Muscle of leg (tissue), 11 donors: ENCODE results near the gene SPATC1L. TPM values are rescaled to one million over a fixed set of nuclear protein-coding genes. Genes with fewer than 3 reads are reported as not detected.

ENCODE experiments used
- DNase-seq: peaks from one replicate; pipeline ENCODE4 v3.0.0; 2013
- H3K27ac ChIP-seq: one replicate; pipeline ENCODE4 v1.5.1; 2013; ENCODE audit warnings: mild to moderate bottlenecking, low read length, control low read depth
- H3K27me3 ChIP-seq: one replicate; pipeline ENCODE4 v1.6.1; 2013; ENCODE audit warnings: low read length; ENCODE audit not compliant: control insufficient read depth, insufficient read depth
- H3K36me3 ChIP-seq: one replicate; pipeline ENCODE4 v1.6.1; 2013; ENCODE audit warnings: low read length; ENCODE audit not compliant: control insufficient read depth, insufficient read depth
- H3K4me1 ChIP-seq: one replicate; pipeline ENCODE4 v1.6.1; 2013; ENCODE audit warnings: low read length; ENCODE audit not compliant: control insufficient read depth, insufficient read depth
- H3K4me3 ChIP-seq: one replicate; pipeline ENCODE4 v1.5.1; 2013; ENCODE audit warnings: low read length, control low read depth
- H3K9me3 ChIP-seq: replicated peaks from 2 replicates; pipeline ENCODE4 v1.6.1; 2013; ENCODE audit warnings: low read depth, low read length; ENCODE audit not compliant: control insufficient read depth
- WGBS: methylation state at CpG from one replicate; pipeline ENCODE4 v1.1.5; 2013; ENCODE audit warnings: missing lambda C conversion rate; ENCODE audit not compliant: insufficient coverage; 5-methylcytosine and 5-hydroxymethylcytosine counted together
- polyA plus RNA-seq, 8 donors: library from polyadenylated mRNA; unstranded; fragments of 120-200 nt; gene quantifications; one replicate each; pipeline versions ENCODE4 v1.2.1 to v1.2.3, GENCODE V29; 2013; ENCODE audit warnings: inconsistent platforms in 1 of 8, low replicate concordance in 1 of 8; ENCODE audit not compliant: insufficient read length in 8 of 8, insufficient read depth in 1 of 8
- total RNA-seq: library from RNA; stranded (reverse); fragments of 120-200 nt; gene quantifications from one replicate; pipeline ENCODE4 v1.2.4, GENCODE V29; 2013

The SPATC1L gene
- total and polyA plus RNA-seq, 9 donors = 5.7 to 17.2 (median 10.8) TPM

- H3K4me3 ChIP-seq = no peak overlapping the region
- peaks cover 10% of the 10 kb centered on the region for H3K4me1 ChIP-seq
- H3K9me3 ChIP-seq = no peaks in the 10 kb centered on the region
- WGBS = 100% methylated on average over 1 of the region's 7 CpGs
- no peak overlapping the region for H3K27ac ChIP-seq
- H3K27me3 ChIP-seq = no peaks in the 10 kb centered on the region
- no peak for DNase-seq
- peaks cover 36% of the 10 kb centered on the region for H3K36me3 ChIP-seq
Observed at GRCh38 chr21:46223217-46223616, 39.0 kb upstream of the SPATC1L start.

DNA sequence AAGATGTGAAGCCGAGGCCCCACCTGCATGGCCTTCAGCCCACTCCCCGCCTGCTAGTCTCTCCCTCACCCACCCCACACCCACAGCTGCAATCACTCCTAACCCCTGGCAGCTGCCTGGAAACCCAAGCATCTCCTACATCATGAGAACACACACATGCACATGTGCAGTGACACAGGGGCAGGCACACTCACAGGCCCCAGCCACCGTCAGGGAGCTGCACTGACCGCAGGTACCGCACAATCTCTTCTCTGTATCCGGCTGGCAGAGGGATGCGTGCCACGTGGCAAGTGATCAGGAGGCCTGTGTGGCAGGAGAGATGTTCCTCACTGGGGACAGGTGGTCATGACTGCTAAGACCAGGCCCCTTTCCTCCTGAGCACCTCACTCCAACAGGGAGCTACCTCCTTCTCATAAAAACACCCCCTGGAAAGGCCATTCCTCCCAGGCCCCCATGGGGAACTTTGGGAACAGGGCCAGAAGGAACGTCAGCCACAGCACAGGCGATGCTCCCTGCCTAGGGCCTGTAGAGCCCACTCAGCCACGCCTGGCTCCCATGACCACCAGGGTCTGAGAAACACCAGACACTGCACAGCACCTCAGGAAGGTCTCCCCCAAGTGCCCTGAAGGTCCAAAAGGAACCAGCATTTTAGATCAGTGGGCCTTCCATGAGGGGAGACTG lies 38.3 kb upstream of the SPATC1L start:
- WGBS = 29% methylated on average over 4 of the region's 11 CpGs
- DNase-seq = no peak
- Histone ChIP-seq H3K27ac (no peak overlapping the region), H3K4me1 (peaks cover 7% of the 10 kb centered on the region), H3K27me3 (no peaks in the 10 kb centered on the region), H3K36me3 (peaks cover 39% of the 10 kb centered on the region), H3K4me3 (no peak overlapping the region), H3K9me3 (no peaks in the 10 kb centered on the region)

- H3K9me3 ChIP-seq = no peaks in the 10 kb centered on the region
- no peak overlapping the region for H3K4me3 ChIP-seq
- WGBS = 89% methylated on average over 16 of the region's 16 CpGs
- no peaks in the 10 kb centered on the region for H3K27me3 ChIP-seq
- H3K27ac ChIP-seq = no peak overlapping the region
- peaks cover 44% of the 10 kb centered on the region for H3K36me3 ChIP-seq
- no peak for DNase-seq
- no peaks in the 10 kb centered on the region for H3K4me1 ChIP-seq
Observed at GRCh38 chr21:46221664-46222435, 37.6 kb upstream of the SPATC1L start.

- WGBS = 91% methylated on average over 8 of the region's 8 CpGs
- Histone ChIP-seq H3K4me1 (no peaks in the 10 kb centered on the region), H3K36me3 (peaks cover 52% of the 10 kb centered on the region), H3K27me3 (no peaks in the 10 kb centered on the region), H3K9me3 (no peaks in the 10 kb centered on the region), H3K4me3 (no peak overlapping the region), H3K27ac (no peak overlapping the region)
- DNase-seq = no peak
Observed at GRCh38 chr21:46220847-46221246, 36.6 kb upstream of the SPATC1L start.

DNA sequence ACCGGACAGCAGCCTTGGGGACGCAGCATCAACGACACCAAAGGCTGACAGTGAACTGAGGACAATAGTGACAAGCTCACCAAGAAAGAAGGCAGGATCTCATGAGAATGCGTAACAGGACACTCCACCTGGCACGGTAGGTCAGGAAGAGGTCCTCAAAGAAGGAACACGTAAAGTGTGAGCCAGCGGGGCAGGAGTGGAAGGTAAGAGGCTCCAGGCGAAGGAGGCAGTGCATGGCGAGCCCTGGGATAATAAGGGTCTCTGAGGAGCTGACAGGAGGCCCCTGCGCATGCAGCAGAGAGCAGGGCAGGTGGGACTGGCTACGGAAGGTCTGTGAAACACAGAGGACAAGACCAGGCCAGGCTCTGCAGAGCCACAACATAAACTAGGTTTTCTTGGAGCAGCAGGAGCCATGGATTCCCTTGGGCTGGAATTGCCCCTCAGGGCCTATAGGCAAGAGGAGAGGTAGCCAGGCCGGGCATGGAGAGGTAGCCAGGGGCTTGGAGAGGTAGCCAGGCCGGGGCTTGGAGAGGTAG lies 36.1 kb upstream of the SPATC1L start:
- Histone ChIP-seq H3K9me3 (no peaks in the 10 kb centered on the region), H3K36me3 (peaks cover 57% of the 10 kb centered on the region), H3K27me3 (no peaks in the 10 kb centered on the region), H3K4me1 (no peaks in the 10 kb centered on the region), H3K4me3 (no peak overlapping the region), H3K27ac (no peak overlapping the region)
- WGBS = 84% methylated on average over 13 of the region's 13 CpGs
- DNase-seq = no peak

GRCh38 chr21:46219591-46220239 lies 35.5 kb upstream of the SPATC1L start:
- 80% methylated on average over 12 of the region's 13 CpGs for WGBS
- Histone ChIP-seq H3K4me3 (no peak overlapping the region), H3K27ac (no peak overlapping the region), H3K27me3 (no peaks in the 10 kb centered on the region), H3K36me3 (peaks cover 61% of the 10 kb centered on the region), H3K9me3 (no peaks in the 10 kb centered on the region), H3K4me1 (no peaks in the 10 kb centered on the region)
- DNase-seq = no peak

DNA sequence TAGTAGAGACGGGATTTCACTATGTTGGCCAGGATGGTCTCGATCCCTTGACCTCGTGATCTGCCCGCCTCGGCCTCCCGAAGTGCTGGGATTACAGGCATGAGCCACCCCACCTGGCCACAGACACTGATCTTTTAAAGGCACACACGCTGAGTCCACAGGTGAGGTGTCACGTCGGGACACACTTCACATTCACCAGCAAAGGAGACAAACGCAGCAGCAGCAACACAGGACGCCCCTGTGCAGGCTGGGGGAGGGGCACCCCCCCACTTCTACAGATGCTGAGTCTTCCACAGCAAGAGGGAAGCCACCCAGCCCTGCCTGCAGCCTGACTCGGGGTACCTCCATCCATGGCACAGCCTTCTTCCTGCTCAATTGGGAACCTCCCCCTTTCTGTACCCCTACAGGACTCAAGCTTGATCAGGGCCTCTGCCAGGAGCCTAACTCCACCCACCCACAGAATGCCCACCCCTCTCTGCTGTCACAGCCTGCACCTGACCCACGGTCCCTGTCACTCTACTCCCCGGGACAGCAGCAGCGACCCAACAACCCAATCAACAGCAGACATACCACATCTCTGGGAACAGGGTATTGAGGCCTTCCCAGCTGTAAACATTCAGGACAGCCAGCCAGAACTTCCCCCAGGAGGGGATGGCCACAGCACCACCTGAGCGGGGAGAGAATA lies 34.8 kb upstream of the SPATC1L start:
- no peak overlapping the region for H3K27ac ChIP-seq
- DNase-seq = no peak
- peaks cover 66% of the 10 kb centered on the region for H3K36me3 ChIP-seq
- no peaks in the 10 kb centered on the region for H3K9me3 ChIP-seq
- H3K4me1 ChIP-seq = no peaks in the 10 kb centered on the region
- H3K27me3 ChIP-seq = no peaks in the 10 kb centered on the region
- WGBS = 89% methylated on average over 14 of the region's 16 CpGs
- H3K4me3 ChIP-seq = no peak overlapping the region

DNA sequence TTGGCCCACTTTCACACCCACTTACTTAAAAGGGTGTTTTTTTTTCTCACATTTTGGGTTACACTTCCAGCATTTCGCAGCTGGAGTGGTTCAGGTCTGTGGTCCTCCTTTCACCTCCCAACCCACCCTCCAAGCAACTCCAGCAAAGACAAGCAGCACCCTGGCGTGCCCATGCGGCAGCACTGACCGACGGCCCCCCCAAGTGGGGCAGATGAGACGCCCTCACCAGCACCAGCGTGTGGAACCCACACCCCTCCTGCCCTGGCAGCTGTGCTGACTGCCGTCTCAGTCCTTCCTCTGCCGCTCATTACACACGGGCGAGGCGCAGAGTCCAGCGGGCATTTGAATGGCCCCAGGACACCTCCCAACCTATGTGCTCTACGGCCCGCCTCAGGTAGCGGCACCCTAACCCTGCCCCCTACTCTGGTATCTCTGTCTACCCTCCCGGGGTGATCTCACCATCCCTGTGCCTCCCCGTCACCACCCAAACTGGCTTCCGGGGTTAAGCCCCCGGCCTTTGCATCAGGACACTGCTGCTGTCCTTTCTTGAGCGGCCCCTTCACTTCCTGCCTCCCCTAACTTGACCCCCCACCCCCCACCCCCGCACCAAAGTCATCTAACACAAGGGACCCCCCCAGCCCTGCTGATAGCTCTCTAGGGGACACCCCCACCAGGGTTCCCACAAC lies 33.4 kb upstream of the SPATC1L start:
- Histone ChIP-seq H3K27me3 (no peaks in the 10 kb centered on the region), H3K4me3 (no peak overlapping the region), H3K36me3 (peaks cover 76% of the 10 kb centered on the region), H3K9me3 (no peaks in the 10 kb centered on the region), H3K4me1 (no peaks in the 10 kb centered on the region), H3K27ac (no peak overlapping the region)
- WGBS = 93% methylated on average over 19 of the region's 22 CpGs
- no peak for DNase-seq

GRCh38 chr21:46216132-46216747 lies 32.0 kb upstream of the SPATC1L start:
- WGBS = 97% methylated on average over 16 of the region's 16 CpGs
- H3K4me1 ChIP-seq = no peaks in the 10 kb centered on the region
- no peak for DNase-seq
- H3K9me3 ChIP-seq = no peaks in the 10 kb centered on the region
- H3K36me3 ChIP-seq = peaks cover 71% of the 10 kb centered on the region
- no peaks in the 10 kb centered on the region for H3K27me3 ChIP-seq
- no peak overlapping the region for H3K27ac ChIP-seq
- H3K4me3 ChIP-seq = no peak overlapping the region
